Peyer's patch (tissue), 4 donors: ENCODE results near the gene ERP44. TPM values are rescaled to one million over a fixed set of nuclear protein-coding genes. Genes with fewer than 3 reads are reported as not detected.

ENCODE experiments used
- DNase-seq, 3 donors: peaks; one replicate each; pipeline ENCODE4 v3.0.0-alpha.2; 2017 to 2019
- H3K27ac ChIP-seq, 4 donors: fragments of 200-600 bp; sonication (generic); one replicate each; pipeline ENCODE4 v1.5.1; 2016 to 2019
- H3K27me3 ChIP-seq, 2 donors: fragments of 200-600 bp; sonication (generic); one replicate each; pipeline ENCODE4 v1.5.1; 2019
- H3K36me3 ChIP-seq, 3 donors: fragments of 200-600 bp; sonication (generic); one replicate each; pipeline ENCODE4 v1.5.1; 2016 to 2019
- H3K4me1 ChIP-seq, 4 donors: fragments of 200-600 bp; sonication (generic); one replicate each; pipeline ENCODE4 v1.5.1; 2016 to 2019
- H3K4me3 ChIP-seq, 4 donors: fragments of 200-600 bp; sonication (generic); 1 replicate in 3 of 4; 2 replicates in 1 of 4; pipeline ENCODE4 v1.5.1; 2016 to 2019; ENCODE audit warnings: mild to moderate bottlenecking in 1 of 4
- H3K9me3 ChIP-seq, 4 donors: fragments of 200-600 bp; sonication (generic); one replicate each; pipeline ENCODE4 v1.5.1; 2016 to 2019; ENCODE audit warnings: mild to moderate bottlenecking in 1 of 4
- POLR2A ChIP-seq, 2 donors: fragments of 450-650 bp; IDR thresholded peaks; one replicate each; pipeline ENCODE4 v1.5.1; 2017; ENCODE audit warnings: antibody characterized with exemption in 2 of 2, mild to moderate bottlenecking in 2 of 2, moderate library complexity in 2 of 2
- total RNA-seq, 4 donors: library from RNA; depleted of rRNA; stranded (reverse); fragments of >200 nt; gene quantifications; one replicate each; pipeline ENCODE4 v1.1.0, GENCODE V29; 2016
- TF ChIP-seq, protein P1 (sequence below), 6 experiments: fragments of 450-650 bp in 4 of 6; fragments of 200-600 bp in 2 of 6; sonication (generic) in 1 of 6; IDR thresholded peaks; one replicate each; pipeline ENCODE4 v1.5.1; 2017 to 2019; ENCODE audit warnings: antibody characterized with exemption in 6 of 6, mild to moderate bottlenecking in 3 of 6, moderate library complexity in 1 of 6

Gene ERP44
- total RNA-seq, 4 donors from 2014 or later, result 9.9 to 21.9 (median 17.4) TPM

DNA sequence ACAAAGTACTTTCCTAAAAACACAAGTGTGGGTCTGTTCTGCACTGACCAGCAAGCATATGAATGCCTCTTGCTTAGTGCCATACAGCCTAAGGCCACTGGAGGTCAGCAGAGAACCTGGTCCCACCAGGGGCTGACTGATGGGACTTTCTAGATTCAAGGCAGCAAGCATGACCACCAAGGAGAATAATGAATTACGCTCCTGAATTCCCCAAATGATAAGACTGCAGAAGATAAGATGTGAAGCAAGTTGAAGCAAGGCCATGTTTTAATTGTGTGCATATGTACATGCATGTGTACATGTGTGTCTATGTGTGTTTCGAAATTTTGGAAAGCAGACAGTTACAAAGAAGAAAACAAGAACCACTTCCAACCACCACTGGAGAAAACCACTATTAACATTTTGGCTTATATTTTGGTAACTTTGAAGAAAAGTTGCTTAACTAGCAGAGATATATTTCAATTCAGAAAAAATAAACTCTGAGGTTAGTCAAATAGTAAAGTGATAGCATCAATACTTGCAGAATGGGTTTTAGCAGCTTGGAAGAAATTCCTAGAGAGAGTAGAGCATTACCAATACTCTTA is 70.5 kb downstream of the ERP44 start:
- TF ChIP-seq, protein P1, sequence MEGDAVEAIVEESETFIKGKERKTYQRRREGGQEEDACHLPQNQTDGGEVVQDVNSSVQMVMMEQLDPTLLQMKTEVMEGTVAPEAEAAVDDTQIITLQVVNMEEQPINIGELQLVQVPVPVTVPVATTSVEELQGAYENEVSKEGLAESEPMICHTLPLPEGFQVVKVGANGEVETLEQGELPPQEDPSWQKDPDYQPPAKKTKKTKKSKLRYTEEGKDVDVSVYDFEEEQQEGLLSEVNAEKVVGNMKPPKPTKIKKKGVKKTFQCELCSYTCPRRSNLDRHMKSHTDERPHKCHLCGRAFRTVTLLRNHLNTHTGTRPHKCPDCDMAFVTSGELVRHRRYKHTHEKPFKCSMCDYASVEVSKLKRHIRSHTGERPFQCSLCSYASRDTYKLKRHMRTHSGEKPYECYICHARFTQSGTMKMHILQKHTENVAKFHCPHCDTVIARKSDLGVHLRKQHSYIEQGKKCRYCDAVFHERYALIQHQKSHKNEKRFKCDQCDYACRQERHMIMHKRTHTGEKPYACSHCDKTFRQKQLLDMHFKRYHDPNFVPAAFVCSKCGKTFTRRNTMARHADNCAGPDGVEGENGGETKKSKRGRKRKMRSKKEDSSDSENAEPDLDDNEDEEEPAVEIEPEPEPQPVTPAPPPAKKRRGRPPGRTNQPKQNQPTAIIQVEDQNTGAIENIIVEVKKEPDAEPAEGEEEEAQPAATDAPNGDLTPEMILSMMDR (IDR thresholded peaks at IDR 0.05), result peak; percentile 51 to 93 (median 84)
- no peak for TF ChIP-seq POLR2A (IDR thresholded peaks at IDR 0.05)

GRCh38 chr9:100027543-100027942 is 71.3 kb downstream of the ERP44 start:
- H3K4me3 ChIP-seq, result no peak overlapping the region
- H3K36me3 ChIP-seq, result no peaks in the 10 kb centered on the region
- no peaks in the 10 kb centered on the region for H3K27me3 ChIP-seq
- no peak for DNase-seq
- H3K4me1 ChIP-seq, result no peaks in the 10 kb centered on the region
- no peak for TF ChIP-seq POLR2A (IDR thresholded peaks at IDR 0.05)
- TF ChIP-seq, protein P1 (IDR thresholded peaks at IDR 0.05), result no peak
- H3K9me3 ChIP-seq, result no peaks in the 10 kb centered on the region
- no peak overlapping the region for H3K27ac ChIP-seq

More for the DNA sequence above, 70.5 kb downstream of the ERP44 start:
- no peaks in the 10 kb centered on the region for H3K27me3 ChIP-seq
- H3K9me3 ChIP-seq, result no peaks in the 10 kb centered on the region
- no peak overlapping the region for H3K27ac ChIP-seq
- H3K4me1 ChIP-seq, result no peaks in the 10 kb centered on the region
- peak; percentile 59 to 90 (median 66) for DNase-seq
- H3K36me3 ChIP-seq, result no peaks in the 10 kb centered on the region
- no peak overlapping the region for H3K4me3 ChIP-seq

GRCh38 chr9:100021931-100022330 is 76.9 kb downstream of the ERP44 start:
- Histone ChIP-seq H3K27ac (no peak overlapping the region), H3K4me3 (no peak overlapping the region), H3K4me1 (no peaks in the 10 kb centered on the region), H3K9me3 (no peaks in the 10 kb centered on the region), H3K27me3 (no peaks in the 10 kb centered on the region), H3K36me3 (peaks cover 0 to 27% (median 0%) of the 10 kb centered on the region in 3 donors)
- no peak for TF ChIP-seq POLR2A (IDR thresholded peaks at IDR 0.05)
- TF ChIP-seq, protein P1 (IDR thresholded peaks at IDR 0.05), result no peak
- DNase-seq, result no peak

- H3K9me3 ChIP-seq, result no peaks in the 10 kb centered on the region
- no peak overlapping the region for H3K4me3 ChIP-seq
- TF ChIP-seq, protein P1 (IDR thresholded peaks at IDR 0.05), result no peak
- no peak for TF ChIP-seq POLR2A (IDR thresholded peaks at IDR 0.05)
- no peak overlapping the region for H3K27ac ChIP-seq
- no peaks in the 10 kb centered on the region for H3K27me3 ChIP-seq
- H3K4me1 ChIP-seq, result no peaks in the 10 kb centered on the region
- peaks cover 0 to 40% (median 0%) of the 10 kb centered on the region in 3 donors for H3K36me3 ChIP-seq
- DNase-seq, result no peak
Measured at GRCh38 chr9:100020121-100020795, 78.5 kb downstream of the ERP44 start.

GRCh38 chr9:100019541-100019940 is 79.3 kb downstream of the ERP44 start:
- TF ChIP-seq, protein P1 (IDR thresholded peaks at IDR 0.05), result no peak
- no peak for TF ChIP-seq POLR2A (IDR thresholded peaks at IDR 0.05)
- H3K36me3 ChIP-seq, result peaks cover 0 to 47% (median 0%) of the 10 kb centered on the region in 3 donors

More at GRCh38 chr9:100019541-100019940, 79.3 kb downstream of the ERP44 start:
- H3K9me3 ChIP-seq, result no peaks in the 10 kb centered on the region
- H3K27me3 ChIP-seq, result no peaks in the 10 kb centered on the region
- no peak for DNase-seq
- H3K4me3 ChIP-seq, result no peak overlapping the region
- H3K27ac ChIP-seq, result no peak overlapping the region
- H3K4me1 ChIP-seq, result no peaks in the 10 kb centered on the region
